GM19395 (cell line): ENCODE data around the gene HCN2.
"Not testable (repeated sequence)": the region's sequence is repeated elsewhere in the genome, so short reads cannot be mapped to it uniquely, and the experiment has no call there.

Experiments
- ATAC-seq: cut with Tn5 transposase; IDR thresholded peaks from one replicate; pipeline ENCODE4 v1.9.1; 2021; ENCODE audit warnings: mild to moderate bottlenecking, moderate library complexity; ENCODE audit not compliant: unreplicated experiment

Gene HCN2

GRCh38 chr19:602391-603301, 13.0 kb downstream of the HCN2 start:
- ATAC-seq: no peak

- ATAC-seq: not testable (repeated sequence)
Measured at GRCh38 chr19:603302-603639, 13.6 kb downstream of the HCN2 start.

GRCh38 chr19:603779-604178, 14.1 kb downstream of the HCN2 start:
- ATAC-seq: not testable (repeated sequence)

- ATAC-seq: no peak
Measured at GRCh38 chr19:604355-604754, 14.7 kb downstream of the HCN2 start.

- ATAC-seq: not testable (repeated sequence)
Measured at GRCh38 chr19:605061-605971, 15.6 kb downstream of the HCN2 start.

GRCh38 chr19:607301-608154, 17.8 kb downstream of the HCN2 start:
- ATAC-seq: no peak

- ATAC-seq: no peak
Measured at GRCh38 chr19:608155-609003, 18.7 kb downstream of the HCN2 start.

- no peak for ATAC-seq
Measured at GRCh38 chr19:609004-609346, 19.3 kb downstream of the HCN2 start.

GRCh38 chr19:610071-610800, 20.6 kb downstream of the HCN2 start:
- ATAC-seq: no peak

- no peak for ATAC-seq
Measured at GRCh38 chr19:610801-611480, 21.3 kb downstream of the HCN2 start.

GRCh38 chr19:611481-611868, 21.8 kb downstream of the HCN2 start:
- no peak for ATAC-seq

- no peak for ATAC-seq
Measured at GRCh38 chr19:612941-613340, 23.3 kb downstream of the HCN2 start.

- no peak for ATAC-seq
Measured at GRCh38 chr19:613732-614567, 24.3 kb downstream of the HCN2 start.

- ATAC-seq: no peak
Measured at GRCh38 chr19:615619-616018, 25.9 kb downstream of the HCN2 start.

- ATAC-seq: no peak
Measured at GRCh38 chr19:616062-616700, 26.5 kb downstream of the HCN2 start.

GRCh38 chr19:616747-617526, 27.3 kb downstream of the HCN2 start:
- ATAC-seq: no peak
